Smooth muscle cell (in vitro differentiated cells): ENCODE results near the gene ATP5F1D. TPM values are rescaled to one million over a fixed set of nuclear protein-coding genes. Genes with fewer than 3 reads are reported as not detected.

Source experiments
- DNase-seq: peaks from one replicate; lab custom pipeline; 2025; ENCODE audit not compliant: unreplicated experiment; lab: John Stamatoyannopoulos, UW
- H2AFZ ChIP-seq: fragments of 200-600 bp; sonication (generic); 2 replicates; pipeline ENCODE4 v1.6.0; 2016; ENCODE audit warnings: antibody characterized with exemption, low read depth, mild to moderate bottlenecking
- H3F3A ChIP-seq: fragments of 200-600 bp; sonication (generic); 2 replicates; pipeline ENCODE4 v1.6.0; 2017; ENCODE audit warnings: antibody characterized with exemption, low read depth
- H3K27ac ChIP-seq: fragments of 200-600 bp; sonication (generic); 2 replicates; pipeline ENCODE4 v1.5.1; 2016; ENCODE audit warnings: low read depth, mild to moderate bottlenecking
- H3K27me3 ChIP-seq: fragments of 200-600 bp; sonication (generic); 2 replicates; pipeline ENCODE4 v1.6.1; 2016; ENCODE audit warnings: low read depth, mild to moderate bottlenecking
- H3K36me3 ChIP-seq: fragments of 200-600 bp; sonication (generic); 2 replicates; pipeline ENCODE4 v1.5.1; 2016; ENCODE audit warnings: low read depth
- H3K4me1 ChIP-seq: fragments of 200-600 bp; sonication (generic); 2 replicates; pipeline ENCODE4 v1.5.1; 2016; ENCODE audit warnings: low read depth
- H3K4me2 ChIP-seq: fragments of 200-600 bp; sonication (generic); 2 replicates; pipeline ENCODE4 v1.6.0; 2016; ENCODE audit warnings: mild to moderate bottlenecking
- H3K4me3 ChIP-seq: fragments of 200-600 bp; sonication (generic); 2 replicates; pipeline ENCODE4 v1.5.1; 2016; ENCODE audit warnings: mild to moderate bottlenecking
- H3K79me2 ChIP-seq: fragments of 200-600 bp; sonication (generic); 2 replicates; pipeline ENCODE4 v1.6.0; 2016; ENCODE audit warnings: low read depth, mild to moderate bottlenecking
- H3K9ac ChIP-seq: fragments of 200-600 bp; sonication (generic); 2 replicates; pipeline ENCODE4 v1.6.0; 2016; ENCODE audit warnings: low read depth
- H3K9me3 ChIP-seq: fragments of 200-600 bp; sonication (generic); replicated peaks from 2 replicates; pipeline ENCODE4 v1.5.1; 2016; ENCODE audit warnings: low read depth
- H4K20me1 ChIP-seq: fragments of 200-600 bp; sonication (generic); 2 replicates; pipeline ENCODE4 v1.6.0; 2016; ENCODE audit warnings: low read depth
- CTCF ChIP-seq: fragments of 200-600 bp; sonication (generic); IDR thresholded peaks from 2 replicates; pipeline ENCODE4 v1.5.1; 2017; ENCODE audit warnings: borderline replicate concordance, mild to moderate bottlenecking, antibody characterized with exemption; ENCODE audit not compliant: insufficient read depth, poor library complexity, severe bottlenecking
- WGBS: methylation state at CpG from one replicate; pipeline ENCODE4 v1.1.7; 2016; ENCODE audit warnings: low lambda C conversion rate; 5-methylcytosine and 5-hydroxymethylcytosine counted together
- polyA plus RNA-seq: library from polyadenylated mRNA; unstranded; fragments of >200 nt; fragmentation: Nextera tagmentation; extraction: Ambion mirVana; gene quantifications from 2 replicates; pipeline ENCODE4 v1.2.1, GENCODE V29; 2016
- total RNA-seq: library from RNA; depleted of rRNA; stranded (reverse); fragments of >200 nt; gene quantifications from 2 replicates; pipeline ENCODE4 v1.2.3, GENCODE V29; 2014

ATP5F1D gene
- total and polyA plus RNA-seq, 2 experiments from 2014 or later, result 68.8 to 272 TPM

GRCh38 chr19:1239420-1239795 is 2.1 kb upstream of the ATP5F1D start:
- H3K9ac ChIP-seq, result peak overlapping the region; percentile 43

DNA sequence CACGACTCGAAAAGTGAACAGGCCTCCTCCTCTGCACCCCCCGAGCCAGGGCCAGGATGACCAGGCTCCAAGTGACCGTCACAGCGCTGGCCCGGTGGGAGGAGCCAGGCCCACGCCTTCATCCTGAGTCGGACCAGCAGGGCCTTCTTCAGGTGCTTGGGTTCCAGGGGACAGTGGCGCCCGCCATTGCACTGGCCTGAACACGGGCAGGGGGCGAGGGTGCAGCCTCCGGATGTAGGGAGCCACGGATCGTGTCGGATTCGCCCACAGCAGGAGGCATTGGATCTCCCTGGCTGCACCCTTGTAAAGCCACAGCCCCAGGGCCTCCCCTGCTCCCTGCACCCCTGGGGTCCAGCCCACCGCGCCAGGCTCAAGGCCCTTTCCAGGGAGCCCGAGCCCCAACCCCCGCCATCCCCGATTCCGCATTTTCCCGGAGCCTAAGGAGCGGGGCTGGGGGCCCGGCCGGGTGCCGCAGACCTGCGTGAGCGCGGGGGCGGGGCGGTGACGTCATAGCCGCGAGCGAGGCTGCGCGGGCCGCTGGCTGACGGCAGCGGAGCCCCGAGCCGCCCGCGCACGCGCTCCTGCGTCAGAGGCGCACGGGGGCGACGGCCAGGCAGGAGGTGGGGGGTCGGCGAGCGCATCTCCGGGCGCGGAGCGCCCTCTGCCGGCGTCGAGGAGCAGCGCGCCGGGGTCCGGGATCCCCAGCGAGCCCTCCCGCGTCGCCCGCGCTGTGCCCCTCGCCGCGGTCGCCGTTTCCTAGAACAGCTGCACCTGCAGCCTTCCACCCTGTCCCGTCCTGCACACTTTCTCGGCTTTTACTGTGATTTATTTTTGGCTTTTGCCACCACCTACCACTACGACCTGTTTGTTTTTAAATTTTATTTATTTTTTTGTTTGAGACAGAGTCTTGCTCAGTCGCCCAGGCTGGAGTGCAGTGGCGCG is 1.5 kb upstream of the ATP5F1D start:
- peak overlapping the region; percentile 48 for H3K4me3 ChIP-seq
- H3K9ac ChIP-seq, result peak overlapping the region; percentile 43
- no peaks in the 10 kb centered on the region for H3K27me3 ChIP-seq
- H3K4me2 ChIP-seq, result peak overlapping the region; percentile 94
- H3K79me2 ChIP-seq, result peaks cover 25% of the 10 kb centered on the region
- WGBS, result 12% methylated on average over 68 of the region's 84 CpGs
- no peaks in the 10 kb centered on the region for H3K9me3 ChIP-seq
- H2AFZ ChIP-seq, result peak overlapping the region; percentile 30
- peaks cover 19% of the 10 kb centered on the region for H3F3A ChIP-seq
- TF ChIP-seq CTCF, result peak; percentile 95
- H4K20me1 ChIP-seq, result peaks cover 27% of the 10 kb centered on the region
- no peaks in the 10 kb centered on the region for H3K36me3 ChIP-seq
- H3K27ac ChIP-seq, result peak overlapping the region; percentile 88
- DNase-seq, result peak; percentile 85
- H3K4me1 ChIP-seq, result peaks cover 15% of the 10 kb centered on the region

More at GRCh38 chr19:1239420-1239795, 2.1 kb upstream of the ATP5F1D start:
- no peak for TF ChIP-seq CTCF
- H3K79me2 ChIP-seq, result peaks cover 25% of the 10 kb centered on the region
- peak overlapping the region; percentile 94 for H3K4me2 ChIP-seq
- no peak for DNase-seq
- H3K36me3 ChIP-seq, result no peaks in the 10 kb centered on the region
- H3K4me1 ChIP-seq, result peaks cover 15% of the 10 kb centered on the region
- H3K4me3 ChIP-seq, result no peak overlapping the region
- 84% methylated on average over 11 of the region's 11 CpGs for WGBS
- no peak overlapping the region for H2AFZ ChIP-seq
- peaks cover 19% of the 10 kb centered on the region for H3F3A ChIP-seq
- H3K9me3 ChIP-seq, result no peaks in the 10 kb centered on the region
- peak overlapping the region; percentile 88 for H3K27ac ChIP-seq
- no peaks in the 10 kb centered on the region for H3K27me3 ChIP-seq
- H4K20me1 ChIP-seq, result peaks cover 28% of the 10 kb centered on the region

DNA sequence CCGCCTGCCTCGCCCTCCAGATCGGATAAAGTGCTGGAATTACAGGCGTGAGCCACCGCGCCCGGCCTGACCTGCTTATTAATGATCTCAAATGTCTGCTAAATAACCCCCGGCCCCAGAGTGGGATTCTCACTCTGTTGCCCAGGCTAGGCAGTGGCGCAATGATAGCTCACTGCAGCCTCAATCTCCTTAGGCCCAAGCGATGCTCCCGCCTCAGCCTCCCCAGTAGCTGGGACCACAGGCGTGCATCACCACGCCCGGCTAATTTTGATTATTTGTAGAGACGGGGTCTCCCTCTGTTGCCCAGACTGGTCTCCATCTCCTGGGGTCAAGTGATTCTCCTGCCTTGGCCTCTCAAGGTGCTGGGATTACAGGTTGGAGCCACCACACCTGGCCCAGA is 626 bp upstream of the ATP5F1D start:
- no peak for DNase-seq
- H3K36me3 ChIP-seq, result no peaks in the 10 kb centered on the region
- H3K27ac ChIP-seq, result peak overlapping the region; percentile 36
- H3K9ac ChIP-seq, result no peak overlapping the region
- peaks cover 21% of the 10 kb centered on the region for H3K79me2 ChIP-seq
- no peaks in the 10 kb centered on the region for H3K27me3 ChIP-seq
- H3K4me1 ChIP-seq, result peaks cover 15% of the 10 kb centered on the region
- no peak for TF ChIP-seq CTCF
- H3K9me3 ChIP-seq, result no peaks in the 10 kb centered on the region
- H3K4me2 ChIP-seq, result peak overlapping the region; percentile 94
- peaks cover 19% of the 10 kb centered on the region for H4K20me1 ChIP-seq
- no peak overlapping the region for H2AFZ ChIP-seq
- H3K4me3 ChIP-seq, result peak overlapping the region; percentile 75
- WGBS, result 82% methylated on average over 15 of the region's 15 CpGs
- H3F3A ChIP-seq, result peaks cover 19% of the 10 kb centered on the region
